Type B pancreatic cell (in vitro differentiated cells): Measurements from ENCODE around the gene KLF8. TPM values are rescaled to one million over a fixed set of nuclear protein-coding genes. Genes with fewer than 3 reads are reported as not detected.

Experiments used
- DNase-seq: peaks from one replicate; pipeline ENCODE4 v3.0.0; 2021; ENCODE audit warnings: mixed read lengths; ENCODE audit not compliant: unreplicated experiment; ENCODE audit errors: extremely low spot score
- H3K27ac Mint-ChIP-seq: 2 replicates; pipeline ENCODE4 v1.8.0; 2021; ENCODE audit warnings: mild to moderate bottlenecking, mixed read lengths
- H3K27me3 Mint-ChIP-seq: 2 replicates; pipeline ENCODE4 v1.8.0; 2021; ENCODE audit warnings: mixed read lengths
- H3K36me3 Mint-ChIP-seq: 2 replicates; pipeline ENCODE4 v1.8.0; 2021; ENCODE audit warnings: mixed read lengths
- H3K4me1 Mint-ChIP-seq: one replicate; pipeline ENCODE4 v1.8.0; 2021; ENCODE audit warnings: mixed read lengths; ENCODE audit not compliant: unreplicated experiment
- H3K4me3 Mint-ChIP-seq: 2 replicates; pipeline ENCODE4 v1.8.0; 2021; ENCODE audit warnings: mild to moderate bottlenecking, mixed read lengths
- H3K9me3 Mint-ChIP-seq: 2 replicates; pipeline ENCODE4 v1.8.0; 2021; ENCODE audit warnings: mixed read lengths
- total RNA-seq: library from RNA; stranded (reverse); gene quantifications from 2 replicates; pipeline ENCODE4 v1.2.1, GENCODE V29; 2021; ENCODE audit warnings: low replicate concordance
- TF ChIP-seq, protein P1 (sequence below): fragments of 200-600 bp; sonication (generic); conservative IDR thresholded peaks from 2 replicates; pipeline ENCODE4 v1.5.0; 2021; ENCODE audit warnings: antibody characterized with exemption, mild to moderate bottlenecking

The KLF8 gene
- total RNA-seq, 1 donor from 2014 or later, result 11.7 TPM

- H3K9me3 Mint-ChIP-seq, result peaks cover 8% of the 10 kb centered on the region
Observed at GRCh38 chrX:56309881-56310280, 77.7 kb downstream of the KLF8 start.

GRCh38 chrX:56310581-56310980 is 78.4 kb downstream of the KLF8 start:
- Mint-ChIP-seq H3K4me3 (no peak overlapping the region), H3K27ac (no peak overlapping the region), H3K36me3 (peaks cover 6% of the 10 kb centered on the region), H3K9me3 (peaks cover 8% of the 10 kb centered on the region), H3K4me1 (no peaks in the 10 kb centered on the region), H3K27me3 (no peaks in the 10 kb centered on the region)
- TF ChIP-seq, protein P1, sequence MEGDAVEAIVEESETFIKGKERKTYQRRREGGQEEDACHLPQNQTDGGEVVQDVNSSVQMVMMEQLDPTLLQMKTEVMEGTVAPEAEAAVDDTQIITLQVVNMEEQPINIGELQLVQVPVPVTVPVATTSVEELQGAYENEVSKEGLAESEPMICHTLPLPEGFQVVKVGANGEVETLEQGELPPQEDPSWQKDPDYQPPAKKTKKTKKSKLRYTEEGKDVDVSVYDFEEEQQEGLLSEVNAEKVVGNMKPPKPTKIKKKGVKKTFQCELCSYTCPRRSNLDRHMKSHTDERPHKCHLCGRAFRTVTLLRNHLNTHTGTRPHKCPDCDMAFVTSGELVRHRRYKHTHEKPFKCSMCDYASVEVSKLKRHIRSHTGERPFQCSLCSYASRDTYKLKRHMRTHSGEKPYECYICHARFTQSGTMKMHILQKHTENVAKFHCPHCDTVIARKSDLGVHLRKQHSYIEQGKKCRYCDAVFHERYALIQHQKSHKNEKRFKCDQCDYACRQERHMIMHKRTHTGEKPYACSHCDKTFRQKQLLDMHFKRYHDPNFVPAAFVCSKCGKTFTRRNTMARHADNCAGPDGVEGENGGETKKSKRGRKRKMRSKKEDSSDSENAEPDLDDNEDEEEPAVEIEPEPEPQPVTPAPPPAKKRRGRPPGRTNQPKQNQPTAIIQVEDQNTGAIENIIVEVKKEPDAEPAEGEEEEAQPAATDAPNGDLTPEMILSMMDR, result no peak
- no peak for DNase-seq

More at GRCh38 chrX:56309881-56310280, 77.7 kb downstream of the KLF8 start:
- Mint-ChIP-seq H3K27ac (no peak overlapping the region), H3K36me3 (peaks cover 6% of the 10 kb centered on the region), H3K4me3 (no peak overlapping the region), H3K27me3 (no peaks in the 10 kb centered on the region), H3K4me1 (no peaks in the 10 kb centered on the region)
- TF ChIP-seq, protein P1, result no peak
- no peak for DNase-seq

- Mint-ChIP-seq H3K36me3 (no peaks in the 10 kb centered on the region), H3K27me3 (no peaks in the 10 kb centered on the region), H3K27ac (no peak overlapping the region), H3K4me3 (no peak overlapping the region), H3K4me1 (no peaks in the 10 kb centered on the region), H3K9me3 (peaks cover 13% of the 10 kb centered on the region)
- DNase-seq, result no peak
- TF ChIP-seq, protein P1, result no peak
Observed at GRCh38 chrX:56313308-56313707, 81.2 kb downstream of the KLF8 start.

- H3K9me3 Mint-ChIP-seq, result peaks cover 9% of the 10 kb centered on the region
- H3K27me3 Mint-ChIP-seq, result no peaks in the 10 kb centered on the region
- TF ChIP-seq, protein P1, result no peak
- no peaks in the 10 kb centered on the region for H3K4me1 Mint-ChIP-seq
- H3K4me3 Mint-ChIP-seq, result no peak overlapping the region
- no peak for DNase-seq
- H3K36me3 Mint-ChIP-seq, result no peaks in the 10 kb centered on the region
- no peak overlapping the region for H3K27ac Mint-ChIP-seq
Observed at GRCh38 chrX:56314334-56314733, 82.2 kb downstream of the KLF8 start.

DNA sequence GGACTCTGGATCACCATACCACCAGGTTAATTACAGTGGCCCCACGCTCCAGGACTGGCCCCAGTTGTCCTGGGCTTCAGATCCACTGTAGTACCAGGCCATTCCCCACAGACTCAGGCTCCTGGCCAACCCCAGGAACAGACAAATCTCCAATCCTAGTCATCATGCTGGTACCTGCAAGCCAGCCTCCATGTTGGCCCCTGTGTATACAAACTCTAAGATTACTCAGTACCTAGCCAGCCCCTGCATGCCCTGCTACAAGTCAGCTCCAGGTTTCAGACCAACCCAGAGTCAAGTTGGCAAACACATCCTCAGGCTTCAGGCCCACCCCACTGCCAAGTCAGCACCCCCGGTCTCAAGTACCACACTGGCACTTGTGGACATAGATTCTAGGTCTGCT is 85.9 kb downstream of the KLF8 start:
- DNase-seq, result no peak
- H3K9me3 Mint-ChIP-seq, result peaks cover 9% of the 10 kb centered on the region
- H3K4me3 Mint-ChIP-seq, result no peak overlapping the region

More for the DNA sequence above, 85.9 kb downstream of the KLF8 start:
- Mint-ChIP-seq H3K27me3 (no peaks in the 10 kb centered on the region), H3K4me1 (no peaks in the 10 kb centered on the region), H3K27ac (no peak overlapping the region), H3K36me3 (no peaks in the 10 kb centered on the region)
- TF ChIP-seq, protein P1, result no peak
